K562 (cell line): Measurements from ENCODE around the gene TMEM204. TPM values are rescaled to one million over a fixed set of nuclear protein-coding genes. Genes with fewer than 3 reads are reported as not detected.

Source experiments
- ATAC-seq: fragments of 200-7000 bp; cut with Tn5 transposase; 3 replicates; pipeline ENCODE4 v1.9.1; 2020; ENCODE audit warnings: moderate library complexity
- BruUV-seq: library from RNA; stranded (reverse); fragments of 400-500 nt; replicated peaks from 2 replicates; lab custom pipeline; 2021; lab: Mats Ljungman, UMichigan
- CTCF ChIA-PET: fragments of 300-600 bp; formaldehyde crosslinking; extraction: SDS; loops from one replicate; lab custom pipeline; 2021; ENCODE audit warnings: low intra/inter-chr PET ratio; lab: Yijun Ruan, JAX
- POLR2A ChIA-PET: fragments of 300-600, 350-650 bp; sonication (Branson Sonifier 250); formaldehyde crosslinking; extraction: SDS; loops from one replicate; lab custom pipeline; 2021; ENCODE audit warnings: antibody characterized with exemption, inconsistent platforms; lab: Yijun Ruan, JAX
- DNase-seq, 4 experiments: peaks; one replicate each; pipeline versions ENCODE4 v3.0.0 to v3.0.0-alpha.2; 2011 to 2018; ENCODE audit warnings: low spot score in 3 of 4, mixed read lengths in 3 of 4; ENCODE audit errors: extremely low read depth in 1 of 4
- FAIRE-seq: peaks from 2 replicates; lab custom pipeline; 2011; peaks lifted over from hg19 to GRCh38; lab: Jason Lieb, UNC
- H2AFZ ChIP-seq: 2 replicates; pipeline ENCODE4 v1.6.0; 2011; ENCODE audit warnings: low read depth, low read length, control low read depth, inconsistent platforms
- H3K27ac ChIP-seq: fragments of 200-600 bp; 3 replicates; pipeline ENCODE4 v1.8.0; 2011; ENCODE audit warnings: low read depth, mild to moderate bottlenecking, control low read depth, inconsistent platforms, low read length, moderate library complexity, mixed read lengths; ENCODE audit errors: extremely low read depth
- H3K27me3 ChIP-seq, 2 experiments: fragments of 300-600 bp in 1 of 2; 2 replicates in 1 of 2; 3 replicates in 1 of 2; pipeline versions ENCODE4 v1.6.0 to v1.8.0; 2011; ENCODE audit warnings: inconsistent platforms in 2 of 2, low read length in 2 of 2, mild to moderate bottlenecking in 1 of 2, mixed read lengths in 1 of 2, moderate library complexity in 1 of 2; ENCODE audit not compliant: control insufficient read depth in 2 of 2, insufficient read depth in 2 of 2
- H3K36me3 ChIP-seq: fragments of 300-600 bp; 3 replicates; pipeline ENCODE4 v1.8.0; 2011; ENCODE audit warnings: mild to moderate bottlenecking, low read length, inconsistent platforms; ENCODE audit not compliant: control insufficient read depth, insufficient read depth
- H3K4me1 ChIP-seq, 2 experiments: fragments of 200-600 bp in 1 of 2; replicated peaks in 1 of 2; 2 replicates in 1 of 2; 3 replicates in 1 of 2; pipeline versions ENCODE4 v1.5.1 to v1.8.0; 2011; ENCODE audit warnings: inconsistent platforms in 2 of 2, low read length in 2 of 2, mild to moderate bottlenecking in 1 of 2, mixed read lengths in 1 of 2, moderate library complexity in 1 of 2; ENCODE audit not compliant: control insufficient read depth in 2 of 2, insufficient read depth in 2 of 2
- H3K4me2 ChIP-seq: 2 replicates; pipeline ENCODE4 v1.6.1; 2011; ENCODE audit warnings: low read length, control low read depth, inconsistent platforms, mixed read lengths; ENCODE audit not compliant: insufficient read depth
- H3K4me3 ChIP-seq: fragments of 200-600 bp; sonication (generic), shearing (Covaris generic); 2 replicates; pipeline ENCODE4 v1.5.1; 2016; ENCODE audit warnings: control low read depth, inconsistent platforms
- H3K79me2 ChIP-seq: fragments of 200-600 bp; 3 replicates; pipeline ENCODE4 v1.8.0; 2011; ENCODE audit warnings: low read length, inconsistent platforms; ENCODE audit not compliant: control insufficient read depth, insufficient read depth
- H3K9ac ChIP-seq, 2 experiments: 2 replicates each; pipeline versions ENCODE4 v1.6.0 to v1.6.1; 2011; ENCODE audit warnings: low read depth in 2 of 2, low read length in 2 of 2, control low read depth in 1 of 2, inconsistent platforms in 1 of 2, mild to moderate bottlenecking in 1 of 2, mixed read lengths in 1 of 2; ENCODE audit not compliant: insufficient read depth in 1 of 2
- H3K9me1 ChIP-seq: one replicate; pipeline ENCODE4 v1.6.0; 2011; ENCODE audit warnings: inconsistent platforms, mild to moderate bottlenecking, low read length, moderate library complexity; ENCODE audit not compliant: control insufficient read depth, insufficient read depth
- H3K9me3 ChIP-seq: replicated peaks from 2 replicates; pipeline ENCODE4 v1.5.1; 2011; ENCODE audit warnings: low read depth, low read length, inconsistent platforms; ENCODE audit not compliant: control insufficient read depth, insufficient read depth
- H4K20me1 ChIP-seq: replicated peaks from 2 replicates; pipeline ENCODE4 v1.6.1; 2011; ENCODE audit warnings: low read length, inconsistent platforms, mixed read lengths; ENCODE audit not compliant: control insufficient read depth, insufficient read depth
- NFE2 ChIP-seq: IDR thresholded peaks from 2 replicates; pipeline ENCODE4 v1.6.1; 2014; ENCODE audit warnings: antibody characterized with exemption, low read depth
- POLR2AphosphoS2 ChIP-seq: IDR thresholded peaks from 2 replicates; pipeline ENCODE4 v1.6.1; 2012; ENCODE audit warnings: low read length, improper control_type of control experiment
- PREB ChIP-seq: sonication (generic); formaldehyde crosslinking; IDR thresholded peaks from 2 replicates; pipeline ENCODE4 v1.8.1; 2023; ENCODE audit warnings: mild to moderate bottlenecking, missing genetic modification reagents
- ZFPM2 ChIP-seq: fragments of 250-450 bp; sonication (Bioruptor Pico); IDR thresholded peaks from 2 replicates; pipeline ENCODE4 v1.5.1; 2022; ENCODE audit warnings: mild to moderate bottlenecking
- WGBS: fragments of 100-300 bp; shearing (Covaris generic); methylation state at CpG from one replicate; pipeline ENCODE4 v1.1.6; 2016; ENCODE audit warnings: low coverage, mixed read lengths; ENCODE audit not compliant: insufficient coverage; ENCODE audit errors: missing lambda C conversion rate; 5-methylcytosine and 5-hydroxymethylcytosine counted together
- in situ Hi-C: fragments of 300-500 bp; cut with MboI; formaldehyde crosslinking; loops from 4 replicates; pipeline ENCODE4 v1.15.0; 2018; ENCODE audit warnings: inconsistent platforms, mixed read lengths
- intact Hi-C: fragments of 100-400 bp; cut with micrococcal nuclease; formaldehyde crosslinking; loops from 2 replicates; pipeline ENCODE4 v1.14.2; 2022
- polyA plus RNA-seq, 8 experiments: library from polyadenylated mRNA; depleted of rRNA in 4 of 8; stranded (reverse) in 5 of 8; unstranded in 3 of 8; fragments of >200 nt; fragmentation: Nextera tagmentation in 2 of 8; fragmentation: Illumina TruSeq in 1 of 8; extraction: Ambion mirVana in 2 of 8; extraction: Trizol in 1 of 8; gene quantifications; 2 replicates each; pipeline versions ENCODE4 v1.2.1 to v1.2.3, GENCODE V29; 2011 to 2014; ENCODE audit warnings: inconsistent platforms in 1 of 8, missing spikeins in 1 of 8
- total RNA-seq, 7 experiments: library from RNA; depleted of rRNA in 6 of 7; stranded (reverse); fragments of >200 nt in 6 of 7; fragmentation: Illumina TruSeq in 2 of 7; extraction: Trizol in 2 of 7; gene quantifications; 2 replicates each; pipeline versions ENCODE4 v1.2.1 to v1.2.3, GENCODE V29; 2011 to 2021; ENCODE audit warnings: low replicate concordance in 1 of 7
- TF ChIP-seq, protein P1 (sequence below): fragments of 250-450 bp; sonication (Bioruptor Pico); IDR thresholded peaks from 2 replicates; pipeline ENCODE4 v1.8.0; 2021; ENCODE audit warnings: moderate library complexity, mild to moderate bottlenecking, inconsistent platforms

TMEM204 gene
- total and polyA plus RNA-seq, 9 of the 15 experiments (the other 6 are each of a cell fraction or from before 2014, with no cell fraction given) = 0.04 to 0.18 TPM; not detected in 7

DNA sequence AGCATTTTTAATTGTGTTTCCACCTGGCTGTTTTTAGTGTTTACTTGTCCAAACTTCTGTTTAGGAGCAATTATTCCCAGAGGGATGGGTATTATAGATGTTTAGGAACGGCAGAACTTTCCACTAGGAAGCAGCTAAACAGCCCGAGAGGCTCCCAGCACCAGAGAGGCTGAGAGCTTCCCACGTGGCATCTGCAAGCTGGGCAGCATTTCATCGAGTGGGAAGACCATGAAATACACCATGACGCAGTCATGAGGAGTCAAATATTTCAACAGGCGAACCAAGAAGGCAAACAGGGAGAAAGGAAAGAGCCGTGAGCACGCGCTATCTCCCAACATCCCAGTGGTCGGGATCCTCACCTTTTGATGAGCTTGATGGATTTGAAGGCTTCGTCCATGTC is 24.1 kb downstream of the TMEM204 start:
- H3K27me3 ChIP-seq = no peaks in the 10 kb centered on the region
- H2AFZ ChIP-seq = no peak overlapping the region
- H4K20me1 ChIP-seq = no peaks in the 10 kb centered on the region
- H3K27ac ChIP-seq = no peak overlapping the region
- peaks cover 0 to 13% of the 10 kb centered on the region in 2 experiments; a peak in 3 of 5 replicates for H3K4me1 ChIP-seq
- no peak overlapping the region for H3K4me2 ChIP-seq
- no peaks in the 10 kb centered on the region for H3K36me3 ChIP-seq
- ChIA-PET CTCF (no interaction called here), POLR2A (interaction anchor here (0.7 kb wide), 1 partner anchor 180 kb away, joined by 3 read pairs; no protein-coding TSS in a partner anchor)
- H3K9me1 ChIP-seq = no peaks in the 10 kb centered on the region
- TF ChIP-seq POLR2AphosphoS2 = no peak
- no peak for TF ChIP-seq ZFPM2
- no peak for TF ChIP-seq NFE2
- TF ChIP-seq PREB (CRISPR knock-in tag) = no peak
- TF ChIP-seq, protein P1, sequence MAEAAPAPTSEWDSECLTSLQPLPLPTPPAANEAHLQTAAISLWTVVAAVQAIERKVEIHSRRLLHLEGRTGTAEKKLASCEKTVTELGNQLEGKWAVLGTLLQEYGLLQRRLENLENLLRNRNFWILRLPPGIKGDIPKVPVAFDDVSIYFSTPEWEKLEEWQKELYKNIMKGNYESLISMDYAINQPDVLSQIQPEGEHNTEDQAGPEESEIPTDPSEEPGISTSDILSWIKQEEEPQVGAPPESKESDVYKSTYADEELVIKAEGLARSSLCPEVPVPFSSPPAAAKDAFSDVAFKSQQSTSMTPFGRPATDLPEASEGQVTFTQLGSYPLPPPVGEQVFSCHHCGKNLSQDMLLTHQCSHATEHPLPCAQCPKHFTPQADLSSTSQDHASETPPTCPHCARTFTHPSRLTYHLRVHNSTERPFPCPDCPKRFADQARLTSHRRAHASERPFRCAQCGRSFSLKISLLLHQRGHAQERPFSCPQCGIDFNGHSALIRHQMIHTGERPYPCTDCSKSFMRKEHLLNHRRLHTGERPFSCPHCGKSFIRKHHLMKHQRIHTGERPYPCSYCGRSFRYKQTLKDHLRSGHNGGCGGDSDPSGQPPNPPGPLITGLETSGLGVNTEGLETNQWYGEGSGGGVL = no peak
- no peak overlapping the region for H3K9ac ChIP-seq
- no peak overlapping the region for H3K4me3 ChIP-seq
- intact Hi-C loops = no loop called here
- H3K9me3 ChIP-seq = no peaks in the 10 kb centered on the region
- DNase-seq (no peak), FAIRE-seq (no peak), ATAC-seq (no peak)
- H3K79me2 ChIP-seq = no peaks in the 10 kb centered on the region
- WGBS = 59% methylated on average over 7 of the region's 11 CpGs
- in situ Hi-C loops = no loop called here
- BruUV-seq = no TSS peak
